ENCODE data around the gene DNAJC13. TPM values are rescaled to one million over a fixed set of nuclear protein-coding genes. Genes with fewer than 3 reads are reported as not detected.

Gene DNAJC13
- total and polyA plus RNA-seq, 2 experiments from 2014 or later, result 15.1 to 55.4 TPM

DNA sequence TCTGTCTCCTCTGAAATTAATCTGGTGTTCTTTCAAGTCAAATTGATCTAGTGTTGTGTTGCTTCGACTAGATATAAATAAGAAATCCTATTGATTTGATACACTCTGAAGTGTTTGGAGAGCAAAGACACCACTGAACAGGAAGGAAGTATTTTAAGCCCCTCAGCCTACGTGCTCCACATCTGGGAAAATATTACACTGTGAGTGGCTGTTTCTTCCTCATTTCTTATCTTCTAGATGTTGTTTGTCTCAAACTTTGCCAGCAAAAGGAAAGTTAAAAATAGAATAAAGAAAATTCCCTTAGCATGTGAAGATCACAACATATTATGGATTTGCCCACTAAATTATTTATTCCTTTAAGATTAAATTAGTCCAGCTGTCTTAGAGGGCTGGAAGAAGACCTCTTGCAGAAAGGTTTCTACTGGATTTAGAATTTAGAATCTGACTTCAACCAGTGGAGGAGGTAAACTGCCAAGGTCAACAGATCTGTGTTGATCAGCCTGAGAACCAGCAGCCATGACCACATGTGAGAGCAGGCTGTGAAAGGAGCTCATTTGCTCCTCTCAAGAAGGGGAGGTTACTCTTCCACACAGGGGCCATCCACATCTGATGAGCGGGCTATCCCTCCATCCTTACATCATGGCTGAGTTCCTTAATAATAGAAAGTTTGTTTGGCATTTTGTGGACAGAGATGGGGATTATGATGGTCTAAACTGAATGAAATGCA lies 133.4 kb downstream of the DNAJC13 start:
- H3K27ac ChIP-seq, result no peak overlapping the region
- no peak overlapping the region for H2AFZ ChIP-seq
- H3K9me3 ChIP-seq (ENCODE audit: low read depth), result no peaks in the 10 kb centered on the region
- H3K9me2 ChIP-seq (replicated peaks; ENCODE audit: insufficient read depth), result no peaks in the 10 kb centered on the region
- no peaks in the 10 kb centered on the region for H4K20me1 ChIP-seq (ENCODE audit: insufficient read depth, poor library complexity, severe bottlenecking)
- H3K79me2 ChIP-seq, result no peaks in the 10 kb centered on the region
- H3K36me3 ChIP-seq (replicated peaks; ENCODE audit: insufficient read depth, low read depth), result no peaks in the 10 kb centered on the region
- TF ChIP-seq, protein P1, sequence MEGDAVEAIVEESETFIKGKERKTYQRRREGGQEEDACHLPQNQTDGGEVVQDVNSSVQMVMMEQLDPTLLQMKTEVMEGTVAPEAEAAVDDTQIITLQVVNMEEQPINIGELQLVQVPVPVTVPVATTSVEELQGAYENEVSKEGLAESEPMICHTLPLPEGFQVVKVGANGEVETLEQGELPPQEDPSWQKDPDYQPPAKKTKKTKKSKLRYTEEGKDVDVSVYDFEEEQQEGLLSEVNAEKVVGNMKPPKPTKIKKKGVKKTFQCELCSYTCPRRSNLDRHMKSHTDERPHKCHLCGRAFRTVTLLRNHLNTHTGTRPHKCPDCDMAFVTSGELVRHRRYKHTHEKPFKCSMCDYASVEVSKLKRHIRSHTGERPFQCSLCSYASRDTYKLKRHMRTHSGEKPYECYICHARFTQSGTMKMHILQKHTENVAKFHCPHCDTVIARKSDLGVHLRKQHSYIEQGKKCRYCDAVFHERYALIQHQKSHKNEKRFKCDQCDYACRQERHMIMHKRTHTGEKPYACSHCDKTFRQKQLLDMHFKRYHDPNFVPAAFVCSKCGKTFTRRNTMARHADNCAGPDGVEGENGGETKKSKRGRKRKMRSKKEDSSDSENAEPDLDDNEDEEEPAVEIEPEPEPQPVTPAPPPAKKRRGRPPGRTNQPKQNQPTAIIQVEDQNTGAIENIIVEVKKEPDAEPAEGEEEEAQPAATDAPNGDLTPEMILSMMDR (IDR thresholded peaks at IDR 0.05; ENCODE audit: poor library complexity), result no peak
- TF ChIP-seq EZH2 (IDR thresholded peaks at IDR 0.05; ENCODE audit: borderline replicate concordance), result no peak
- no peak for TF ChIP-seq EZH2phosphoT487 (IDR thresholded peaks at IDR 0.05; ENCODE audit: low read depth, severe bottlenecking, unreplicated experiment)
- H3K4me2 ChIP-seq, result no peak overlapping the region
- no peak overlapping the region for H3K4me3 ChIP-seq
- WGBS (ENCODE audit: low lambda C conversion rate, missing lambda C conversion rate), result 76% methylated on average over 3 of the region's 3 CpGs
- H3K4me1 ChIP-seq (ENCODE audit: insufficient read depth), result no peaks in the 10 kb centered on the region
- no peak for DNase-seq (ENCODE audit: low spot score)
- H3K27me3 ChIP-seq, result no peaks in the 10 kb centered on the region

DNA sequence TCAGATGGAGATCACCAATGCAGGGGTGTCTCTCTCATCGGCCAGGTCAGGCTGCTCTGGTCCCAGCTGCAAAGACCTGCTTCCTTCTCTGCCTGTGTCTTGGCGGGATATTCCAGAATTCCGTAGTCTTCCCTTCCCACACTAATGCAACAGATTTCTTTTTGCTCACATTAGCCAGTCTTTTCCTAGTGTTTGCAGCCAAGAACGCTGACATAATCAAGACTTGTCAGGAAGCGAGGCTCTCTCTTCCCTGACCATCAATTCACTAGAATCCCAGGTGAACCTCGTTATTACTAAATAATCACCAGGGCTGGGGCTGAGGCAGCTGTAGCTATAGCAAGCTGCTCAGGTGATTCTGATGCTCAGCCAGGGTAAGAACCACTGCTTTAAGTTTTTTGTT lies 136.5 kb downstream of the DNAJC13 start:
- Histone ChIP-seq H3K9me2 (replicated peaks; ENCODE audit: insufficient read depth) (no peaks in the 10 kb centered on the region), H3K4me1 (ENCODE audit: insufficient read depth) (no peaks in the 10 kb centered on the region), H2AFZ (no peak overlapping the region), H3K79me2 (no peaks in the 10 kb centered on the region), H3K4me2 (no peak overlapping the region), H3K27me3 (no peaks in the 10 kb centered on the region), H3K36me3 (replicated peaks; ENCODE audit: insufficient read depth, low read depth) (no peaks in the 10 kb centered on the region), H3K27ac (no peak overlapping the region), H3K4me3 (no peak overlapping the region), H4K20me1 (ENCODE audit: insufficient read depth, poor library complexity, severe bottlenecking) (no peaks in the 10 kb centered on the region), H3K9me3 (ENCODE audit: low read depth) (no peaks in the 10 kb centered on the region)
- TF ChIP-seq EZH2 (IDR thresholded peaks at IDR 0.05; ENCODE audit: borderline replicate concordance), result no peak
- TF ChIP-seq, protein P1 (IDR thresholded peaks at IDR 0.05; ENCODE audit: poor library complexity), result no peak
- no peak for TF ChIP-seq EZH2phosphoT487 (IDR thresholded peaks at IDR 0.05; ENCODE audit: low read depth, severe bottlenecking, unreplicated experiment)
- DNase-seq (ENCODE audit: low spot score), result no peak
- WGBS (ENCODE audit: low lambda C conversion rate, missing lambda C conversion rate), result 93% methylated on average over 6 of the region's 6 CpGs

DNA sequence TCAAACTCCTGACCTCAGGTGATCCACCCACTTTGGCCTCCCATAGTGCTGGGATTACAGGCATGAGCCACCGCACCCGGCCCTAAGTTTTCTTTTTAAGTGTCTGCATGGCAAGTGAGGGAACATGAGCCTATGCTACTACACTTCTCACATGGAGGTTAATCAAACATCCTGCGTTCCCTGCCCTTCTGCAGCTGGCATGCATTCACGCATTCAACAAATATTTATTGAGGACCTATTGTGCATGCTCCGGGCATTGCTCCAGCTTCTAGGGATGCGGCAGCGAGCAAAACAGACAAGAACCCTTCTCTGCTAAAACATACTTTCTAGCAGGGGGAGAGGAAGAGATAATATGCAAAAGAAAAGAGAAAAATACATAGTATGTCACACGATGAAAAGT lies 137.1 kb downstream of the DNAJC13 start:
- Histone ChIP-seq H3K27ac (no peak overlapping the region), H3K79me2 (no peaks in the 10 kb centered on the region), H3K36me3 (replicated peaks; ENCODE audit: insufficient read depth, low read depth) (no peaks in the 10 kb centered on the region), H3K4me1 (ENCODE audit: insufficient read depth) (no peaks in the 10 kb centered on the region), H4K20me1 (ENCODE audit: insufficient read depth, poor library complexity, severe bottlenecking) (no peaks in the 10 kb centered on the region), H3K4me3 (no peak overlapping the region), H2AFZ (no peak overlapping the region), H3K27me3 (no peaks in the 10 kb centered on the region), H3K9me3 (ENCODE audit: low read depth) (no peaks in the 10 kb centered on the region), H3K4me2 (no peak overlapping the region), H3K9me2 (replicated peaks; ENCODE audit: insufficient read depth) (no peaks in the 10 kb centered on the region)
- DNase-seq (ENCODE audit: low spot score), result no peak
- TF ChIP-seq EZH2 (IDR thresholded peaks at IDR 0.05; ENCODE audit: borderline replicate concordance) (no peak), EZH2phosphoT487 (IDR thresholded peaks at IDR 0.05; ENCODE audit: low read depth, severe bottlenecking, unreplicated experiment) (no peak)
- TF ChIP-seq, protein P1 (IDR thresholded peaks at IDR 0.05; ENCODE audit: poor library complexity), result no peak
- 68% methylated on average over 8 of the region's 8 CpGs for WGBS (ENCODE audit: low lambda C conversion rate, missing lambda C conversion rate)
